Measurements from ENCODE around the gene ZDHHC8.

DNA sequence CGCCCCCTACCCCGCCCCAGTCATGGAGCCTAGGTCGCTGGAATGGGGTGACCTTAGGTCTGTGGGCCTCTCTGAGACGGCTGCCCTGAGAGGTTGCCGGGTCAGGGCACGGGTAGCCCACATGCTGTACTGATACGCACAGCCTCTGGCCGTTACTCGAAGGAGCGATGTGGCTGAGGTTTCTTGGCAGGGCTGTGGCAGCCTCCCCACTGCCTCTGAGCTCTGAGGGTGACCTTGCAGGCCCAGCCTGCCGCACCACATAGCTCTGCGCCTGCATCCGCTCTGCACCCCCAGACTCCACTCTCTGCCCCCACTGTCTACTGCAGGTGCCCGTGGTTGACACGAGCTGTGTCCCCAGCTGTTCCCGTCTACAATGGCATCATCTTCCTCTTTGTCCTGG lies 7.3 kb downstream of the ZDHHC8 start:
- TF ChIP-seq, protein P1, sequence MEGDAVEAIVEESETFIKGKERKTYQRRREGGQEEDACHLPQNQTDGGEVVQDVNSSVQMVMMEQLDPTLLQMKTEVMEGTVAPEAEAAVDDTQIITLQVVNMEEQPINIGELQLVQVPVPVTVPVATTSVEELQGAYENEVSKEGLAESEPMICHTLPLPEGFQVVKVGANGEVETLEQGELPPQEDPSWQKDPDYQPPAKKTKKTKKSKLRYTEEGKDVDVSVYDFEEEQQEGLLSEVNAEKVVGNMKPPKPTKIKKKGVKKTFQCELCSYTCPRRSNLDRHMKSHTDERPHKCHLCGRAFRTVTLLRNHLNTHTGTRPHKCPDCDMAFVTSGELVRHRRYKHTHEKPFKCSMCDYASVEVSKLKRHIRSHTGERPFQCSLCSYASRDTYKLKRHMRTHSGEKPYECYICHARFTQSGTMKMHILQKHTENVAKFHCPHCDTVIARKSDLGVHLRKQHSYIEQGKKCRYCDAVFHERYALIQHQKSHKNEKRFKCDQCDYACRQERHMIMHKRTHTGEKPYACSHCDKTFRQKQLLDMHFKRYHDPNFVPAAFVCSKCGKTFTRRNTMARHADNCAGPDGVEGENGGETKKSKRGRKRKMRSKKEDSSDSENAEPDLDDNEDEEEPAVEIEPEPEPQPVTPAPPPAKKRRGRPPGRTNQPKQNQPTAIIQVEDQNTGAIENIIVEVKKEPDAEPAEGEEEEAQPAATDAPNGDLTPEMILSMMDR (IDR thresholded peaks at IDR 0.05), result no peak
- TF ChIP-seq POLR2A (IDR thresholded peaks at IDR 0.05), result no peak
